KBM-7 (cell line): ENCODE results near the gene INPP4B.
A peak's percentile ranks its signal among the peaks of the same experiment; 100 is the strongest.

Experiments used
- DNase-seq: peaks from one replicate; pipeline ENCODE4 v3.0.0-alpha.2; 2015
- in situ Hi-C: fragments of 300-500 bp; cut with MboI; formaldehyde crosslinking; loops from 2 replicates; pipeline ENCODE4 v1.14.3; 2020; ENCODE audit warnings: low sequenced_read_pairs, low pct_unique_long_range_greater_than_20kb, mixed read lengths

The INPP4B gene

GRCh38 chr4:142377342-142378091, 468.6 kb downstream of the INPP4B start:
- in situ Hi-C loops: no loop called here
- DNase-seq: no peak

- no peak for DNase-seq
- in situ Hi-C loops: no loop called here
Observed at GRCh38 chr4:142376204-142376603, 469.9 kb downstream of the INPP4B start.

- in situ Hi-C loops: loop anchor here (25.0 kb wide), 1 partner anchor 339 kb away; no protein-coding TSS in a partner anchor
Observed at GRCh38 chr4:142373610-142374009, 472.5 kb downstream of the INPP4B start.

GRCh38 chr4:142372530-142373260, 473.4 kb downstream of the INPP4B start:
- in situ Hi-C loops: loop anchor here (25.0 kb wide), 1 partner anchor 340 kb away; no protein-coding TSS in a partner anchor
- no peak for DNase-seq

More at GRCh38 chr4:142373610-142374009, 472.5 kb downstream of the INPP4B start:
- no peak for DNase-seq

- DNase-seq: no peak
- in situ Hi-C loops: loop anchor here (25.0 kb wide), 1 partner anchor 343 kb away; no protein-coding TSS in a partner anchor
Observed at GRCh38 chr4:142369141-142369540, 477.0 kb downstream of the INPP4B start.

- peak; percentile 43 for DNase-seq
- in situ Hi-C loops: loop anchor here (25.0 kb wide), 1 partner anchor 345 kb away; no protein-coding TSS in a partner anchor
Observed at GRCh38 chr4:142367418-142368180, 478.5 kb downstream of the INPP4B start.

- in situ Hi-C loops: loop anchor here (25.0 kb wide), 1 partner anchor 346 kb away; no protein-coding TSS in a partner anchor
- DNase-seq: peak; percentile 12
Observed at GRCh38 chr4:142366769-142367181, 479.3 kb downstream of the INPP4B start.

GRCh38 chr4:142365391-142365790, 480.7 kb downstream of the INPP4B start:
- in situ Hi-C loops: loop anchor here (25.0 kb wide), 1 partner anchor 347 kb away; no protein-coding TSS in a partner anchor
- no peak for DNase-seq

- in situ Hi-C loops: loop anchor here (25.0 kb wide), 1 partner anchor 349 kb away; no protein-coding TSS in a partner anchor
- no peak for DNase-seq
Observed at GRCh38 chr4:142363686-142364085, 482.4 kb downstream of the INPP4B start.

GRCh38 chr4:142361981-142362380, 484.1 kb downstream of the INPP4B start:
- in situ Hi-C loops: loop anchor here (25.0 kb wide), 1 partner anchor 350 kb away; no protein-coding TSS in a partner anchor
- no peak for DNase-seq

GRCh38 chr4:142360657-142361056, 485.4 kb downstream of the INPP4B start:
- no peak for DNase-seq
- in situ Hi-C loops: loop anchor here (25.0 kb wide), 1 partner anchor 352 kb away; no protein-coding TSS in a partner anchor

- in situ Hi-C loops: loop anchor here (25.0 kb wide), 1 partner anchor 354 kb away; no protein-coding TSS in a partner anchor
- DNase-seq: no peak
Observed at GRCh38 chr4:142358656-142359055, 487.4 kb downstream of the INPP4B start.

GRCh38 chr4:142356801-142357200, 489.3 kb downstream of the INPP4B start:
- in situ Hi-C loops: loop anchor here (25.0 kb wide), 1 partner anchor 356 kb away; no protein-coding TSS in a partner anchor
- no peak for DNase-seq

GRCh38 chr4:142356118-142356759, 489.9 kb downstream of the INPP4B start:
- in situ Hi-C loops: loop anchor here (25.0 kb wide), 1 partner anchor 356 kb away; no protein-coding TSS in a partner anchor
- no peak for DNase-seq

GRCh38 chr4:142355421-142355930, 490.6 kb downstream of the INPP4B start:
- in situ Hi-C loops: loop anchor here (25.0 kb wide), 1 partner anchor 357 kb away; no protein-coding TSS in a partner anchor
- no peak for DNase-seq

GRCh38 chr4:142354794-142355420, 491.2 kb downstream of the INPP4B start:
- in situ Hi-C loops: loop anchor here (25.0 kb wide), 1 partner anchor 357 kb away; no protein-coding TSS in a partner anchor
- DNase-seq: peak; percentile 78

GRCh38 chr4:142354041-142354440, 492.1 kb downstream of the INPP4B start:
- in situ Hi-C loops: loop anchor here (25.0 kb wide), 1 partner anchor 358 kb away; no protein-coding TSS in a partner anchor
- DNase-seq: no peak
